Endodermal cell (in vitro differentiated cells): ENCODE measurements around the gene GLIS1. TPM values are rescaled to one million over a fixed set of nuclear protein-coding genes. Genes with fewer than 3 reads are reported as not detected.

ENCODE experiments used
- DNase-seq: peaks from one replicate; pipeline ENCODE4 v3.0.0-alpha.2; 2017
- H3K27ac ChIP-seq: 2 replicates; pipeline ENCODE4 v1.5.1; 2013; ENCODE audit warnings: mild to moderate bottlenecking, low read depth, low read length, moderate library complexity
- H3K27me3 ChIP-seq: 2 replicates; pipeline ENCODE4 v1.6.1; 2013; ENCODE audit warnings: mild to moderate bottlenecking, low read length, moderate library complexity; ENCODE audit not compliant: insufficient read depth, control insufficient read depth, poor library complexity, severe bottlenecking
- H3K36me3 ChIP-seq: 2 replicates; pipeline ENCODE4 v1.7.0; 2013; ENCODE audit warnings: mild to moderate bottlenecking, low read length, moderate library complexity; ENCODE audit not compliant: control insufficient read depth, insufficient read depth
- H3K4me1 ChIP-seq: one replicate; pipeline ENCODE4 v1.7.0; 2013; ENCODE audit warnings: low read length; ENCODE audit not compliant: control insufficient read depth, insufficient read depth
- H3K4me3 ChIP-seq: 2 replicates; pipeline ENCODE4 v1.5.1; 2013; ENCODE audit warnings: mild to moderate bottlenecking, low read length, moderate library complexity
- H3K9ac ChIP-seq: 2 replicates; pipeline ENCODE4 v1.6.1; 2013; ENCODE audit warnings: mild to moderate bottlenecking, low read length, moderate library complexity; ENCODE audit not compliant: poor library complexity, severe bottlenecking; ENCODE audit errors: extremely low read depth
- H3K9me3 ChIP-seq: 2 replicates; pipeline ENCODE4 v1.6.1; 2013; ENCODE audit warnings: mild to moderate bottlenecking, low read length, moderate library complexity; ENCODE audit not compliant: control insufficient read depth
- H3K27ac Mint-ChIP-seq: 2 replicates; pipeline ENCODE4 v1.8.0; 2020; ENCODE audit warnings: mixed read lengths
- H3K27me3 Mint-ChIP-seq: 2 replicates; pipeline ENCODE4 v1.8.0; 2021; ENCODE audit warnings: mild to moderate bottlenecking, mixed read lengths; ENCODE audit not compliant: insufficient read depth
- H3K36me3 Mint-ChIP-seq: 2 replicates; pipeline ENCODE4 v1.8.0; 2020; ENCODE audit warnings: low read depth, mixed read lengths
- H3K4me1 Mint-ChIP-seq: 2 replicates; pipeline ENCODE4 v1.8.0; 2020; ENCODE audit warnings: mixed read lengths
- H3K4me3 Mint-ChIP-seq: 2 replicates; pipeline ENCODE4 v1.8.0; 2020; ENCODE audit warnings: mild to moderate bottlenecking, moderate library complexity, mixed read lengths
- H3K9me3 Mint-ChIP-seq: 2 replicates; pipeline ENCODE4 v1.8.0; 2020; ENCODE audit warnings: mild to moderate bottlenecking, mixed read lengths
- CTCF ChIP-seq: fragments of 200-600 bp; sonication (generic); conservative IDR thresholded peaks from 2 replicates; pipeline ENCODE4 v1.5.0; 2021; ENCODE audit warnings: antibody characterized with exemption, mild to moderate bottlenecking
- WGBS, 2 experiments: methylation state at CpG; one replicate each; pipeline versions ENCODE4 v1.1.5 to v1.1.7; 2013; ENCODE audit warnings: missing lambda C conversion rate in 2 of 2, mixed read lengths in 1 of 2; ENCODE audit not compliant: insufficient coverage in 1 of 2, insufficient read length in 1 of 2; 5-methylcytosine and 5-hydroxymethylcytosine counted together
- total RNA-seq, 2 donors: library from RNA; stranded (reverse); fragmentation: NEBNext Ultra II Directional in 1 of 2; extraction: Animal tissue kit (Norgen Biotek cat#: 25700) in 1 of 2; gene quantifications; 2 replicates in 1 of 2; 3 replicates in 1 of 2; pipeline ENCODE4 v1.2.1, GENCODE V29; 2021

GLIS1 gene
- total RNA-seq, 2 donors from 2014 or later: 2.1 to 3.9 TPM

- H3K27ac Mint-ChIP-seq: no peak overlapping the region
- no peaks in the 10 kb centered on the region for H3K9me3 Mint-ChIP-seq
- no peaks in the 10 kb centered on the region for H3K9me3 ChIP-seq
- no peaks in the 10 kb centered on the region for H3K36me3 ChIP-seq
- no peaks in the 10 kb centered on the region for H3K27me3 Mint-ChIP-seq
- no peak for DNase-seq
- peak; percentile 33 for TF ChIP-seq CTCF
- H3K4me1 Mint-ChIP-seq: peaks cover 40% of the 10 kb centered on the region
- WGBS, 2 experiments: 86 to 100% methylated on average over 3 to 10 of the region's 10 CpGs
- H3K9ac ChIP-seq: no peak overlapping the region
- H3K4me1 ChIP-seq: peaks cover 13% of the 10 kb centered on the region
- H3K4me3 ChIP-seq: no peak overlapping the region
- no peak overlapping the region for H3K27ac ChIP-seq
- H3K4me3 Mint-ChIP-seq: no peak overlapping the region
- no peaks in the 10 kb centered on the region for H3K27me3 ChIP-seq
- H3K36me3 Mint-ChIP-seq: no peaks in the 10 kb centered on the region
Measured at GRCh38 chr1:53688381-53689102, 50.4 kb downstream of the GLIS1 start.

GRCh38 chr1:53687901-53688300 lies 51.1 kb downstream of the GLIS1 start:
- H3K27me3 Mint-ChIP-seq: no peaks in the 10 kb centered on the region
- peaks cover 11% of the 10 kb centered on the region for H3K4me1 ChIP-seq

GRCh38 chr1:53687426-53687825 lies 51.5 kb downstream of the GLIS1 start:
- no peak overlapping the region for H3K27ac ChIP-seq
- Mint-ChIP-seq H3K9me3 (no peaks in the 10 kb centered on the region), H3K4me3 (no peak overlapping the region), H3K27ac (no peak overlapping the region), H3K4me1 (peaks cover 34% of the 10 kb centered on the region), H3K27me3 (peaks cover 4% of the 10 kb centered on the region), H3K36me3 (no peaks in the 10 kb centered on the region)
- DNase-seq: no peak
- TF ChIP-seq CTCF: no peak
- H3K9ac ChIP-seq: no peak overlapping the region
- H3K27me3 ChIP-seq: peaks cover 5% of the 10 kb centered on the region
- 94 to 100% methylated on average over 3 to 14 of the region's 14 CpGs for WGBS, 2 experiments
- H3K9me3 ChIP-seq: no peaks in the 10 kb centered on the region
- H3K4me1 ChIP-seq: peaks cover 11% of the 10 kb centered on the region
- H3K4me3 ChIP-seq: no peak overlapping the region
- no peaks in the 10 kb centered on the region for H3K36me3 ChIP-seq

More at GRCh38 chr1:53687901-53688300, 51.1 kb downstream of the GLIS1 start:
- 84 to 89% methylated on average over 14 to 19 of the region's 19 CpGs for WGBS, 2 experiments
- Mint-ChIP-seq H3K27ac (no peak overlapping the region), H3K36me3 (no peaks in the 10 kb centered on the region), H3K4me1 (peaks cover 34% of the 10 kb centered on the region), H3K4me3 (no peak overlapping the region), H3K9me3 (no peaks in the 10 kb centered on the region)
- TF ChIP-seq CTCF: no peak
- DNase-seq: peak; percentile 66
- Histone ChIP-seq H3K9me3 (no peaks in the 10 kb centered on the region), H3K27me3 (no peaks in the 10 kb centered on the region), H3K4me3 (no peak overlapping the region), H3K36me3 (no peaks in the 10 kb centered on the region), H3K27ac (no peak overlapping the region), H3K9ac (no peak overlapping the region)
